Fibroblast of the aortic adventitia (primary cell): ENCODE measurements around the gene EFNA4. TPM values are rescaled to one million over a fixed set of nuclear protein-coding genes. Genes with fewer than 3 reads are reported as not detected.

Source experiments
- DNase-seq: peaks from one replicate; pipeline ENCODE4 v3.0.0-alpha.2; 2010; ENCODE audit warnings: low read depth
- H3K4me3 ChIP-seq: 2 replicates; pipeline ENCODE4 v1.5.1; 2011; ENCODE audit warnings: low read depth, mild to moderate bottlenecking, control low read depth, low read length, moderate library complexity
- total RNA-seq: library from RNA; depleted of rRNA; stranded (reverse); fragments of >200 nt; gene quantifications from 2 replicates; pipeline ENCODE4 v1.2.3, GENCODE V29; 2012; ENCODE audit warnings: low replicate concordance
- TF ChIP-seq, protein P1 (sequence below): IDR thresholded peaks from 2 replicates; pipeline ENCODE4 v1.5.1; 2011; ENCODE audit warnings: mild to moderate bottlenecking, low read length, control low read depth, inconsistent platforms; ENCODE audit not compliant: insufficient read depth

EFNA4 gene
- total RNA-seq, 1 donor = 2.4 TPM

DNA sequence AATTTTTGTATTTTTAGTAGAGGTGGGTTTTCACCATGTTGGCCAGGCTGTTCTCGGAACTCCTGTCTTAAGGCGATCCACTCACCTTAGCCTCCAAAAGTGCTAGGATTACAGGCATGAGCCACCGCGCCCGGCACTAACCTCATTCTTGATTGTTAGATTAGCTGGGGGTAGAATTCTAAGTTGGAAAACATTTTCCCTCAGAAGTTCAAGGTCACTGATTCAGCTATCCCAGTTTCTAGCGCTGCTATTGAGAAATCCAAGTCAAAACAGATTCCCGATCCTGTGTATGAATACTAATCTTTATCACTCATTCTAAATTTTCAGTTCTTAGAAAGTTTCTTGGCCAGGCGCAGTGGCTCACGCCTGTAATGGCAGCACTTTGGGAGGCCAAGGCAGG is 39.8 kb downstream of the EFNA4 start:
- DNase-seq = no peak
- TF ChIP-seq, protein P1, sequence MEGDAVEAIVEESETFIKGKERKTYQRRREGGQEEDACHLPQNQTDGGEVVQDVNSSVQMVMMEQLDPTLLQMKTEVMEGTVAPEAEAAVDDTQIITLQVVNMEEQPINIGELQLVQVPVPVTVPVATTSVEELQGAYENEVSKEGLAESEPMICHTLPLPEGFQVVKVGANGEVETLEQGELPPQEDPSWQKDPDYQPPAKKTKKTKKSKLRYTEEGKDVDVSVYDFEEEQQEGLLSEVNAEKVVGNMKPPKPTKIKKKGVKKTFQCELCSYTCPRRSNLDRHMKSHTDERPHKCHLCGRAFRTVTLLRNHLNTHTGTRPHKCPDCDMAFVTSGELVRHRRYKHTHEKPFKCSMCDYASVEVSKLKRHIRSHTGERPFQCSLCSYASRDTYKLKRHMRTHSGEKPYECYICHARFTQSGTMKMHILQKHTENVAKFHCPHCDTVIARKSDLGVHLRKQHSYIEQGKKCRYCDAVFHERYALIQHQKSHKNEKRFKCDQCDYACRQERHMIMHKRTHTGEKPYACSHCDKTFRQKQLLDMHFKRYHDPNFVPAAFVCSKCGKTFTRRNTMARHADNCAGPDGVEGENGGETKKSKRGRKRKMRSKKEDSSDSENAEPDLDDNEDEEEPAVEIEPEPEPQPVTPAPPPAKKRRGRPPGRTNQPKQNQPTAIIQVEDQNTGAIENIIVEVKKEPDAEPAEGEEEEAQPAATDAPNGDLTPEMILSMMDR = no peak
- no peak overlapping the region for H3K4me3 ChIP-seq

DNA sequence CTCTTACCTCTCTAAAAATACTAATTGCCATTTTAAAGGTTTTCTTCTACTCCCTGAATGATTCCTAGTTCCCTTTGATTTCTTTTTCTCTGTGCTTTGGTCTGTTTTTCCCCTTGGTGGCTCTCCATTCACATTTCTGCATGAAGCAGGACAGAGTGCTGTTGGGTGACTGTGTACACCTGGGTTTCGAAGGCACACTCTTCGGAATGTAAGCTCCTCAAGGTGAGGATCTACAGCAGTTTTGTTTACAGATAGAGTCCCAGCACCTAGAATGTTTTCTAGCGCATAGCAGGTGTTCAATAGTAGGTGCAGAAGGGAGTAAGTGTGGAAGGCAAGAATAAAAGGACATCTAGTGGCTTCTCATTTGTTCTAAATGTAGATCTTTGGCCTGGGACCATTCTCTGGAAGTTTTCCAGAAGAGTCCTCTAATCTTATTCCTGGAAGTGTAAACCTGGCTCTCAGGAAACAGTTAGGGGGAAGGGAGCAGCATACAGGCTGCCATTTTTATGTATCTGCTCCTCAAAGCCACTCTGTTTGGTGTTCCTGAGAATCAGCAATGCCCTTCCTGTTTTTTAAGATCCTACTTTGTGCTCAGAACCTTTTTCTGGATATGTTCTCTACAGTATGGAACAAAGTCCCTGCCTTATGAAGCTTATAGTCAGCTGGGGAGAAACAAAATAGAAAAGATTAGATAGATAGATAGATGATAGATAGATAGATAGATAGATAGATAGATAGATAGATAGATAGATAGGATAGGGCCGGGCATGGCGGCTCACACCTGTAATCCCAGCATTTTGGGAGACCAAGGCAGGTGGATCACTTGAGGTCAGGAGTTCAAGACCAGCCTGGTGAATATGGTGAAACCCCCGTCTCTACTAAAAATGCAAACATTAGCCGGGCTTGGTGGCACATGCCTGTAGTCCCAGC is 41.3 kb downstream of the EFNA4 start:
- TF ChIP-seq, protein P1 = no peak
- H3K4me3 ChIP-seq = no peak overlapping the region
- DNase-seq = no peak

DNA sequence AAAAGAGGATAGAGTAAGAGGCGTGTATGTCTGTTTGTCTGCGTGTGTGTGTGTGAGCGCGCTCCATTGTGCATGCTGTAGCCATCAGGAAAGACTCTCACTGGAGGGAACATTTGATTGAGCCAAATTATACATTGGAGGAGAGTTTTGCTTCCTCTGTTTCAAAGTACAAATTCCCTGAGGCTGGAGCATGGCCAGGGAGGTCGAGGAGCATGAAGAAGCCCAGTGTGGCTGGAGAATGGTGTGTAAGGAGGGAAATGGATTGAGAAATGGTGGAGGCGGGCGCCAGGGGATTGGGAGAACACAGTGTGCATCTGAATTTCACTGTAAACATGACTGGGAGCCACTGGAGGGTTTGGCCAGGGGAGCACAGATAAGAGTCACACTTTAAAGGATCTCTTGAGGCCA is 42.1 kb downstream of the EFNA4 start:
- TF ChIP-seq, protein P1 = no peak
- no peak for DNase-seq
- H3K4me3 ChIP-seq = no peak overlapping the region

GRCh38 chr1:155106862-155107261 is 43.3 kb downstream of the EFNA4 start:
- TF ChIP-seq, protein P1 = no peak

DNA sequence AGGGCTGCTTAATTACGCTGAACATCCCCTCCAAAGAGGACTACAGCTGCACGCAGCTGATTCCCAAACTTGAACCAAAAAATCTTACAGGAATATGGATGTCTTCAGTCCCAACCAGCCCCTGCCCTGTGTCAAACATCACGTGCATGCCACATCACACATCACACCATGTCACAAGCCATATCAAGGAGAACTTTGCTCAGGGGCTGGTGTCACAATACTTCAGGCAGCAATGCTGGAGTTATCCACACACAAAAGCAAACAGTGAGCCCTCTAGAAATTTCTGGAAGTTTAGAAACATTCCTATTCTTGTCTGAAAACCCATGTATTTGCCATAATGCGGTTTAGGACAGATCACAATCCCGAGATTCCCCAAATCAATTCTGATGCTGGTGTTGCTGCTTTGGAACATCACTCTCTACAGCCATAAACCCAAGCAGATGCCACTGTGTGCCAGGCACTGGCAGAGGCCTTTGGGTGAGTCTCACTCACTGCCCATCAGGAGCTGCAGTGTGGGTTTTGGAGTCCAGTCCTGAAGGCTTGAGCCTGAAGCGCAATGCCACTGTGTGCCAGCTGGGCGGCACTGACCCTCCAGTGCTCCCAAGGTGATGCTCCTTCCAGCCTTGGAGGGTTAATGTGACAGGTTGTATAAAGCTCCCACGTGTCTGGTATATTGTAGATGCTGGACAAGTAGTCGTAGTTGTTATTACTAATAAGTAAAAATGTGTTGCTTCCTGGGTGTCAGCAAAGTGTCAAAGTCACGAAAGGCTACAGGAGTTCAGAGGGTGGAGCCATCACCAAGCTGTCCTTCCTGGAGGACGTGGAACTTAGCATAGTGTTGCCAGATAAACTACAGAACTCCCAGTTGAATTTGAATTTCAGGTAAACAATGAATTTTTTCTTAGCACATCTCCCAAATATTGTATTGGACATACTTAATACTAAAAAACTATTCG is 44.0 kb downstream of the EFNA4 start:
- DNase-seq = no peak
- TF ChIP-seq, protein P1 = no peak

More at GRCh38 chr1:155106862-155107261, 43.3 kb downstream of the EFNA4 start:
- no peak overlapping the region for H3K4me3 ChIP-seq
- no peak for DNase-seq

GRCh38 chr1:155108296-155108695 is 44.8 kb downstream of the EFNA4 start:
- no peak for DNase-seq
- TF ChIP-seq, protein P1 = no peak
- H3K4me3 ChIP-seq = no peak overlapping the region

More for the DNA sequence above, 44.0 kb downstream of the EFNA4 start:
- no peak overlapping the region for H3K4me3 ChIP-seq
